ENCODE measurements around the gene ZNF469.
A peak's percentile ranks its signal among the peaks of the same experiment; 100 is the strongest.

ZNF469 gene

DNA sequence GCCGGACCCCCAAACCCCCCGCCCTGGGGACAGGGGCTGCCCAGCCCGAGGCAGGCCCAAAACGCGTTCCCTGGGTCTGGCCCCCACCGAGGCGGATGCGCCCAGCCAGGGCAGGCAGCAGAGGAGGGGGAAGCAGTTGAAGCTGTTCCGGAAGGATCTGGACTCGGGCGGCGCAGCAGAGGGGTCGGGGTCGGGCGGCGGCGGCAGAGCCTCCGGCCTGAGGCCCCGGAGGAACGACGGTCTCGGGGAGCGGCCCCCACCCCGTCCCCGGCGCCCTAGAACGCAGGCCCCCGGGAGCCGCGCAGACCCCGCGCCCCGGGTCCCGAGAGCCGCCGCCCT lies 47.4 kb downstream of the ZNF469 start:
- H3K4me2 ChIP-seq, result peak overlapping the region; percentile 99

DNA sequence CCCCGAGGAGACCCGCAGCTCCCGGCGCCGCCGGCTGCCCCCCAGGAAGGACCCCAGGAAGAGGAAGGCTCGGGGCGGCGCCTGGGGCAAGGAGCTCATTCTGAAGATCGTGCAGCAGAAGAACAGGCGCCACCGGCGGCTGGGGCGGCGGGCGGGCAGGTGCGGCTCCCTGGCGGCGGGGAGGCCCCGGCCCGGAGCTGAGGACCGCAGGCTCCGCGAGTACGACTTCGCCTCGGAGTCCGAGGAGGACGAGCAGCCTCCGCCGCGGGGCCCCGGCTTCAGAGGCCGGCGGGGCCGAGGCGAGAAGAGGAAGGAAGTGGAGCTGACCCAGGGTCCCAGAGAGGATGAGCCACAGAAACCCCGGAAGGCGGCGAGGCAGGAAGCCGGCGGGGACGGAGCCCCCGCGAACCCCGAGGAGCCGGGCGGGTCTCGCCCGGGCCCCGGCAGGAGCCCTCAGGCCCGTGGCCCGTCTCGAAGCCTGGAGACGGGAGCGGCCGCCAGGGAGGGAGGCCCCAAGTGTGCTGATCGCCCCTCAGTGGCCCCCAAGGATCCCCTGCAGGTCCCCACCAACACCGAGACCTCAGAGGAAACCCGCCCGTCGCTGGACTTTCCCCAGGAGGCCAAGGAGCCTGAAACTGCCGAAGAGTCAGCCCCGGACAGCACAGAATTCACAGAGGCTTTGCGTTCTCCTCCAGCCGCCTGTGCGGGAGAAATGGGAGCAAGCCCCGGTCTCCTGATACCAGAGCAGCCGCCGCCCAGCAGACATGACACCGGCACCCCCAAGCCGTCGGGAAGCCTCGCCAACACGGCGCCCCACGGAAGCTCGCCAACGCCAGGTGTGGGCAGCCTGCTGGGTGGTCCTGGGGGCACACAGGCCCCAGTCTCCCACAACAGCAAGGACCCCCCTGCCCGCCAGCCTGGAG lies 48.0 kb downstream of the ZNF469 start:
- H3K4me3 ChIP-seq, result peak overlapping the region; percentile 79
- H3K36me3 ChIP-seq, result no peaks in the 10 kb centered on the region
- H3K27ac ChIP-seq, result peak overlapping the region; percentile 93
- TF ChIP-seq Cebpa-rat (IDR thresholded peaks at IDR 0.05), result no peak
- no peaks in the 10 kb centered on the region for H3K9me3 ChIP-seq
- H4K20me1 ChIP-seq, result peaks cover 67% of the 10 kb centered on the region
- H3K4me2 ChIP-seq, result peak overlapping the region; percentile 99
- peaks cover 70% of the 10 kb centered on the region for H3K4me1 ChIP-seq
- H3K9ac ChIP-seq, result peak overlapping the region; percentile 87
- peaks cover 24% of the 10 kb centered on the region; the same call in 1 of the 2 replicates for H3K27me3 ChIP-seq

More for the DNA sequence above, 47.4 kb downstream of the ZNF469 start:
- Histone ChIP-seq H3K9me3 (no peaks in the 10 kb centered on the region), H3K36me3 (no peaks in the 10 kb centered on the region), H3K4me1 (peaks cover 70% of the 10 kb centered on the region), H4K20me1 (peaks cover 73% of the 10 kb centered on the region), H3K27ac (peak overlapping the region; percentile 93), H3K27me3 (peaks cover 30% of the 10 kb centered on the region), H3K4me3 (peak overlapping the region; percentile 79), H3K9ac (peak overlapping the region; percentile 87)
- TF ChIP-seq Cebpa-rat (IDR thresholded peaks at IDR 0.05), result no peak

- peaks cover 17% of the 10 kb centered on the region; the same call in 1 of the 2 replicates for H3K27me3 ChIP-seq
Measured at GRCh38 chr16:88431651-88432050, 48.9 kb downstream of the ZNF469 start.

GRCh38 chr16:88432174-88432573 lies 49.4 kb downstream of the ZNF469 start:
- Histone ChIP-seq H3K27me3 (peaks cover 17% of the 10 kb centered on the region; the same call in 1 of the 2 replicates), H4K20me1 (peaks cover 62% of the 10 kb centered on the region), H3K4me3 (no peak overlapping the region), H3K4me1 (peaks cover 70% of the 10 kb centered on the region), H3K9ac (no peak overlapping the region), H3K9me3 (no peaks in the 10 kb centered on the region), H3K36me3 (peaks cover 10% of the 10 kb centered on the region; the same call in 1 of the 2 replicates), H3K27ac (no peak overlapping the region), H3K4me2 (peak overlapping the region; percentile 99)
- no peak for TF ChIP-seq Cebpa-rat (IDR thresholded peaks at IDR 0.05)

More at GRCh38 chr16:88431651-88432050, 48.9 kb downstream of the ZNF469 start:
- H3K9ac ChIP-seq, result peak overlapping the region; percentile 87; the same call in 1 of the 2 replicates
- TF ChIP-seq Cebpa-rat (IDR thresholded peaks at IDR 0.05), result no peak
- H3K4me3 ChIP-seq, result peak overlapping the region; percentile 79
- no peaks in the 10 kb centered on the region for H3K9me3 ChIP-seq
- peak overlapping the region; percentile 99 for H3K4me2 ChIP-seq
- peak overlapping the region; percentile 93; the same call in 1 of the 2 replicates for H3K27ac ChIP-seq
- H3K4me1 ChIP-seq, result peaks cover 70% of the 10 kb centered on the region
- H3K36me3 ChIP-seq, result peaks cover 6% of the 10 kb centered on the region; the same call in 1 of the 2 replicates
- peaks cover 64% of the 10 kb centered on the region for H4K20me1 ChIP-seq

Measured in BLaER1 (cell line).